H1 (cell line): ENCODE measurements around the gene DYNC1I1.

Experiments
- CTCF ChIP-seq, 3 experiments: IDR thresholded peaks; 1 replicate in 2 of 3; 2 replicates in 1 of 3; pipeline versions ENCODE4 v1.5.1 to v1.6.1; 2011; ENCODE audit warnings: low read length in 3 of 3, mild to moderate bottlenecking in 3 of 3, inconsistent platforms in 2 of 3, low read depth in 1 of 3, moderate library complexity in 1 of 3; ENCODE audit not compliant: insufficient read depth in 1 of 3; ENCODE audit errors: control extremely low read depth in 1 of 3
- POLR2AphosphoS5 ChIP-seq: IDR thresholded peaks from 2 replicates; pipeline ENCODE4 v1.6.1; 2011; ENCODE audit warnings: low read depth, low read length
- RBBP5 ChIP-seq: IDR thresholded peaks from 2 replicates; pipeline ENCODE4 v1.7.1; 2012; ENCODE audit warnings: low read depth, mild to moderate bottlenecking, inconsistent platforms, low read length, moderate library complexity, borderline replicate concordance
- YY1 ChIP-seq: IDR thresholded peaks from 2 replicates; pipeline ENCODE4 v1.6.1; 2011; ENCODE audit warnings: low read depth, mild to moderate bottlenecking, low read length

DNA sequence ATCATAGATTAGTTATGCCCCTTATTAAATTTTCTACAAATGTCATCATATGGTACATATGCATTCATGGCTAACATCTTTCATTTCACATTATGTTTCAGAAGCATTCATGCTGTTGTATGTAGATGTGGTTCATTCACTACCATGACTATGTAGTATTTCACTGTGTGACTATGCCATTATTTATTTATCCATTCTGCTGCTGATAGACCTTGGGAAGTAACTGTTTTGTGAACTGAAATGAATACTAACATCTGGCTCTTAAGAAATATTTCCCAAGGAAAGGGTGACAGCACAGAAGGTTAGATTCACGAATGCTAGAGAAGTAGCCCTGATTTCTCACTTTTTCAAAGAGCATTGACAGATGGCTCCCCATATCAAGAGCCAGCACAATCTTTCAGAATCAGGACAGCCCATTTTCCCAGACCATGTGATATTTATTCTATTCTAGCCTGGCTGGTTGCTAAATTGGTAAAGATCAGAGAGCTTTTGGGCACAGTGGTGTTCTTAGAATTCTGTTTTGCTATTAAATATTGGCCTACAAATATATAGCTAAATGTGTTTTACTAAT is 157.4 kb downstream of the DYNC1I1 start:
- TF ChIP-seq CTCF (IDR thresholded peaks at IDR 0.05; ENCODE audit: control extremely low read depth in 1 of 3, insufficient read depth in 1 of 3, low read depth in 1 of 3, low read length in 3 of 3) = no peak
- no peak for TF ChIP-seq YY1
- no peak for TF ChIP-seq RBBP5
- no peak for TF ChIP-seq POLR2AphosphoS5
